Superior temporal gyrus (tissue), 1 donor: Measurements from ENCODE around the gene PNMA8C.
"Not testable (repeated sequence)": the region's sequence is repeated elsewhere in the genome, so short reads cannot be mapped to it uniquely, and the experiment has no call there.

Experiments used
- DNase-seq: peaks from one replicate; pipeline ENCODE4 v3.0.0-alpha.2; 2016; ENCODE audit errors: extremely low spot score

PNMA8C gene

GRCh38 chr19:46447824-46448223, 19.1 kb upstream of the PNMA8C start:
- DNase-seq: no peak

GRCh38 chr19:46447006-46447405, 18.3 kb upstream of the PNMA8C start:
- no peak for DNase-seq

- no peak for DNase-seq
Observed at GRCh38 chr19:46446021-46446420, 17.3 kb upstream of the PNMA8C start.

- no peak for DNase-seq
Observed at GRCh38 chr19:46442808-46443450, 14.2 kb upstream of the PNMA8C start.

GRCh38 chr19:46441866-46442265, 13.1 kb upstream of the PNMA8C start:
- no peak for DNase-seq

- not testable (repeated sequence) for DNase-seq
Observed at GRCh38 chr19:46435689-46436088, 7.0 kb upstream of the PNMA8C start.

- peak; percentile 90 for DNase-seq
Observed at GRCh38 chr19:46435009-46435408, 6.3 kb upstream of the PNMA8C start.

GRCh38 chr19:46433470-46433869, 4.7 kb upstream of the PNMA8C start:
- not testable (repeated sequence) for DNase-seq

GRCh38 chr19:46431824-46432223, 3.1 kb upstream of the PNMA8C start:
- DNase-seq: no peak

GRCh38 chr19:46429999-46430398, 1.3 kb upstream of the PNMA8C start:
- DNase-seq: no peak

- DNase-seq: no peak
Observed at GRCh38 chr19:46427518-46428045, 1.2 kb downstream of the PNMA8C start.

- peak; percentile 87 for DNase-seq
Observed at GRCh38 chr19:46426506-46427162, 2.1 kb downstream of the PNMA8C start.

GRCh38 chr19:46426035-46426505, 2.7 kb downstream of the PNMA8C start:
- peak; percentile 42 for DNase-seq

- no peak for DNase-seq
Observed at GRCh38 chr19:46423188-46423587, 5.5 kb downstream of the PNMA8C start.

GRCh38 chr19:46422344-46422743, 6.4 kb downstream of the PNMA8C start:
- DNase-seq: no peak

GRCh38 chr19:46420056-46420455, 8.7 kb downstream of the PNMA8C start:
- no peak for DNase-seq

GRCh38 chr19:46415804-46416709, 12.7 kb downstream of the PNMA8C start:
- DNase-seq: peak; percentile 64

GRCh38 chr19:46414899-46415298, 13.8 kb downstream of the PNMA8C start:
- not testable (repeated sequence) for DNase-seq

- DNase-seq: no peak
Observed at GRCh38 chr19:46413262-46414031, 15.3 kb downstream of the PNMA8C start, which contains the start of gene CCDC8. Gene CCDC8 (minus strand): TSS chr19:46413564. CDS start chr19:46412810, 754 bp downstream.

GRCh38 chr19:46412650-46413261, 16.0 kb downstream of the PNMA8C start:
- DNase-seq: no peak
